ENCODE data around the gene CHMP5. TPM values are rescaled to one million over a fixed set of nuclear protein-coding genes. Genes with fewer than 3 reads are reported as not detected.

Gene CHMP5
- total RNA-seq, 1 donor from 2014 or later, result 84.9 TPM

DNA sequence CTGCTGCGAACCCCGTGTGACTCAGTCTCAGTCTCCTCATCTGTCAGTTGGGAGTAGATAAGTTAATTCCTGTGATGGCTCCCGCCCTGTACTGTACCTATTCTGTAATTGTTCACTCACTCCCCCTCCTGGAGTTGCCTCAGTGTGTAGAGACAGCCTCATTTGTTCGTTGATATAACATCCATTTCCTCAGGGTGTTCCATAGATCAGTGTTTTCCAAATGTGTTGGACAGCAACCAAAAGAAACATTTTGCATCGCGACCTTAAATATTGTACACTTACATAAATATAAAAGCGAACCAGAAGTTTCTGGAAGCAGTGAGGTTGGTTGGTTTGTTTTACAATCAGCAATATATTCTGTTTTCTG lies 26.2 kb downstream of the CHMP5 start:
- peak overlapping the region; percentile 63 for H3K4me3 ChIP-seq (ENCODE audit: low read depth, low read length)
- DNase-seq (ENCODE audit: low read depth), result no peak
- H3K36me3 ChIP-seq (ENCODE audit: control insufficient read depth, insufficient read depth, low read length), result no peaks in the 10 kb centered on the region
- H3K27me3 ChIP-seq (ENCODE audit: control insufficient read depth, insufficient read depth, low read length), result no peaks in the 10 kb centered on the region
- no peak for TF ChIP-seq CTCF (IDR thresholded peaks at IDR 0.05; ENCODE audit: insufficient read depth, low read length, poor library complexity, severe bottlenecking)

DNA sequence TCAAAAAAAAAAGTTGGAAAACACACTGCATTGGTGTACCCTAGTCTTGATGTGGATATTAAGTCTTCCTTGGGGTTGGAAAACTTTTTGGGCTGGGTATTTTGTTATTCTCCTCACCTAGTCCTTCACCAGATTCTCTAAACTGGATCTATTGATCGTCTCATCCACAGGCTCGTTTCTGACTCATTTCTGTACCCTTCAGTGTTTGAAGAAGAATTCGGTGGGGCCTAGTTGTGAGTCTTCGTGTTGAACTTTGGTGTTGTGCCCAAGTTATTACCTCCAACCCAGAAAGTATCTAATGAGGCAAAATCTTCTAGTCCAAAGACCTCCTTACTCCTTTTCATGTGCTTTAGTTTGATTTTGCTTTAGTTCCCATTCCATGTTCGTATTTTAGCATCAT lies 27.1 kb downstream of the CHMP5 start:
- no peaks in the 10 kb centered on the region for H3K27me3 ChIP-seq (ENCODE audit: control insufficient read depth, insufficient read depth, low read length)
- no peak for TF ChIP-seq CTCF (IDR thresholded peaks at IDR 0.05; ENCODE audit: insufficient read depth, low read length, poor library complexity, severe bottlenecking)
- no peak for DNase-seq (ENCODE audit: low read depth)
- H3K36me3 ChIP-seq (ENCODE audit: control insufficient read depth, insufficient read depth, low read length), result no peaks in the 10 kb centered on the region
- H3K4me3 ChIP-seq (ENCODE audit: low read depth, low read length), result no peak overlapping the region

GRCh38 chr9:33293782-33294181 lies 28.9 kb downstream of the CHMP5 start:
- H3K36me3 ChIP-seq (ENCODE audit: control insufficient read depth, insufficient read depth, low read length), result no peaks in the 10 kb centered on the region
- no peak overlapping the region for H3K4me3 ChIP-seq (ENCODE audit: low read depth, low read length)
- H3K27me3 ChIP-seq (ENCODE audit: control insufficient read depth, insufficient read depth, low read length), result no peaks in the 10 kb centered on the region
- no peak for TF ChIP-seq CTCF (IDR thresholded peaks at IDR 0.05; ENCODE audit: insufficient read depth, low read length, poor library complexity, severe bottlenecking)
- DNase-seq (ENCODE audit: low read depth), result no peak

DNA sequence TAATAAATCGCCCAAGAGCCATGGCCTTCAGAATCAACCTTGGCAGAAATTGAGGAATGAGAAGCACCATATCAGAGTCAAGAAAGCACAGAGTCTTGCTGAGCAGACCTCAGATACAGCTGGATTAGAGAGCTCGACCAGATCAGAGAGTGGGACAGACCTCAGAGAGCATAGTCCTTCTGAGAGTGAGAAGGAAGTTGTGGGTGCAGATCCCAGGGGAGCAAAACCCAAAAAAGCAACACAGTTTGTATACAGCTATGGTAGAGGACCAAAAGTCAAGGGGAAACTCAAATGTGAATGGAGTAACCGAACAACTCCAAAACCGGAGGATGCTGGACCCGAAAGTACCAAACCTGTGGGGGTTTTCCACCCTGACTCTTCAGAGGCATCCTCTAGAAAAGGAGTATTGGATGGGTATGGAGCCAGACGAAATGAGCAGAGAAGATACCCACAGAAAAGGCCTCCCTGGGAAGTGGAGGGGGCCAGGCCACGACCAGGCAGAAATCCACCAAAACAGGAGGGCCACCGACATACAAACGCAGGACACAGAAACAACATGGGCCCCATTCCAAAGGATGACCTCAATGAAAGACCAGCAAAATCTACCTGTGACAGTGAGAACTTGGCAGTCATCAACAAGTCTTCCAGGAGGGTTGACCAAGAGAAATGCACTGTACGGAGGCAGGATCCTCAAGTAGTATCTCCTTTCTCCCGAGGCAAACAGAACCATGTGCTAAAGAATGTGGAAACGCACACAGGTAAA lies 30.0 kb downstream of the CHMP5 start:
- DNase-seq (ENCODE audit: low read depth), result no peak
- no peaks in the 10 kb centered on the region for H3K36me3 ChIP-seq (ENCODE audit: control insufficient read depth, insufficient read depth, low read length)
- H3K4me3 ChIP-seq (ENCODE audit: low read depth, low read length), result no peak overlapping the region
- TF ChIP-seq CTCF (IDR thresholded peaks at IDR 0.05; ENCODE audit: insufficient read depth, low read length, poor library complexity, severe bottlenecking), result no peak
- H3K27me3 ChIP-seq (ENCODE audit: control insufficient read depth, insufficient read depth, low read length), result no peaks in the 10 kb centered on the region

GRCh38 chr9:33295571-33295970 lies 30.7 kb downstream of the CHMP5 start:
- Histone ChIP-seq H3K4me3 (ENCODE audit: low read depth, low read length) (no peak overlapping the region), H3K27me3 (ENCODE audit: control insufficient read depth, insufficient read depth, low read length) (no peaks in the 10 kb centered on the region), H3K36me3 (ENCODE audit: control insufficient read depth, insufficient read depth, low read length) (peaks cover under 1% of the 10 kb centered on the region)
- no peak for TF ChIP-seq CTCF (IDR thresholded peaks at IDR 0.05; ENCODE audit: insufficient read depth, low read length, poor library complexity, severe bottlenecking)
- no peak for DNase-seq (ENCODE audit: low read depth)

DNA sequence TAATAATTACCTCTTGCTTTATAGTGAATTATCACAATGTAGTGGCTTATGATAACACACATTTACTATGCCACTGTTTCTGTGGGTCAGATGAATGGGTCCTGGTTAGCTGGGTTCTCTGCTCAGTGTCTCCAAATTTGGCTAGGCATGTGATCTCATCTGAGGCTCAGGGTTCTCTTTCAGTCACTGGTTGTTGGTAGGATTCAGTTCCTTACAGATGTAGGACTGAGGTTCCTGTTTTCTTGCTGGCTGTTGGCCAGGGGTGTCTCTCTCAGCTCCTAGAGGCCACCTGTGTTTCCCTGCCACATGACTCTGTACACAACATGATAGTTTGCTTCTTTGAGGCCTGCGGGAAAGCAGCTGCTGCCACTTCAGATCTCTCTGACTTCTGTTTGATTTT lies 32.6 kb downstream of the CHMP5 start:
- TF ChIP-seq CTCF (IDR thresholded peaks at IDR 0.05; ENCODE audit: insufficient read depth, low read length, poor library complexity, severe bottlenecking), result no peak
- Histone ChIP-seq H3K27me3 (ENCODE audit: control insufficient read depth, insufficient read depth, low read length) (no peaks in the 10 kb centered on the region), H3K36me3 (ENCODE audit: control insufficient read depth, insufficient read depth, low read length) (peaks cover 2% of the 10 kb centered on the region), H3K4me3 (ENCODE audit: low read depth, low read length) (no peak overlapping the region)
- no peak for DNase-seq (ENCODE audit: low read depth)

Data from kidney epithelial cell (primary cell).